Dendritic cell treated with granulocyte-macrophage colony-stimulating factor and Interleukin-4, amounts not matched to agents 40 ng/mL and 50 ng/mL, for 4 days (primary cell): ENCODE data around the gene CDH22.

Source experiments
- H3K27ac Mint-ChIP-seq: one replicate; pipeline ENCODE4 v1.8.0; 2022; ENCODE audit warnings: mild to moderate bottlenecking, mixed read lengths
- H3K27me3 Mint-ChIP-seq: one replicate; pipeline ENCODE4 v1.8.0; 2022; ENCODE audit warnings: mild to moderate bottlenecking, mixed read lengths
- H3K36me3 Mint-ChIP-seq: one replicate; pipeline ENCODE4 v1.8.0; 2022; ENCODE audit warnings: low read depth, mixed read lengths
- H3K4me1 Mint-ChIP-seq: one replicate; pipeline ENCODE4 v1.8.0; 2022; ENCODE audit warnings: low read depth, mixed read lengths
- H3K4me3 Mint-ChIP-seq: one replicate; pipeline ENCODE4 v1.8.0; 2022; ENCODE audit warnings: mild to moderate bottlenecking, moderate library complexity, mixed read lengths
- H3K9me3 Mint-ChIP-seq: one replicate; pipeline ENCODE4 v1.8.0; 2022; ENCODE audit warnings: mixed read lengths
- intact Hi-C: fragments of 100-400 bp; cut with micrococcal nuclease; formaldehyde crosslinking; loops from one replicate; pipeline ENCODE4 v1.15.0; 2022

CDH22 gene

GRCh38 chr20:46252352-46253091 lies 55.8 kb downstream of the CDH22 start:
- H3K27me3 Mint-ChIP-seq: peaks cover 65% of the 10 kb centered on the region
- peaks cover 5% of the 10 kb centered on the region for H3K4me1 Mint-ChIP-seq
- no peak overlapping the region for H3K27ac Mint-ChIP-seq
- no peaks in the 10 kb centered on the region for H3K36me3 Mint-ChIP-seq
- H3K9me3 Mint-ChIP-seq: no peaks in the 10 kb centered on the region
- H3K4me3 Mint-ChIP-seq: no peak overlapping the region
- intact Hi-C loops: loop anchor here (5.0 kb wide), 1 partner anchor 120 kb away; no protein-coding TSS in a partner anchor

GRCh38 chr20:46251211-46251673 lies 57.1 kb downstream of the CDH22 start:
- H3K4me3 Mint-ChIP-seq: no peak overlapping the region
- intact Hi-C loops: loop anchor here (5.0 kb wide), 1 partner anchor 119 kb away; no protein-coding TSS in a partner anchor
- peaks cover 76% of the 10 kb centered on the region for H3K27me3 Mint-ChIP-seq
- H3K36me3 Mint-ChIP-seq: no peaks in the 10 kb centered on the region
- H3K4me1 Mint-ChIP-seq: peaks cover 5% of the 10 kb centered on the region
- H3K9me3 Mint-ChIP-seq: no peaks in the 10 kb centered on the region
- no peak overlapping the region for H3K27ac Mint-ChIP-seq

- intact Hi-C loops: loop anchor here (5.0 kb wide), 1 partner anchor 118 kb away; no protein-coding TSS in a partner anchor
- Mint-ChIP-seq H3K36me3 (no peaks in the 10 kb centered on the region), H3K9me3 (no peaks in the 10 kb centered on the region), H3K27me3 (peaks cover 79% of the 10 kb centered on the region), H3K27ac (no peak overlapping the region), H3K4me3 (no peak overlapping the region), H3K4me1 (peaks cover 5% of the 10 kb centered on the region)
Observed at GRCh38 chr20:46250772-46251171, 57.5 kb downstream of the CDH22 start.

DNA sequence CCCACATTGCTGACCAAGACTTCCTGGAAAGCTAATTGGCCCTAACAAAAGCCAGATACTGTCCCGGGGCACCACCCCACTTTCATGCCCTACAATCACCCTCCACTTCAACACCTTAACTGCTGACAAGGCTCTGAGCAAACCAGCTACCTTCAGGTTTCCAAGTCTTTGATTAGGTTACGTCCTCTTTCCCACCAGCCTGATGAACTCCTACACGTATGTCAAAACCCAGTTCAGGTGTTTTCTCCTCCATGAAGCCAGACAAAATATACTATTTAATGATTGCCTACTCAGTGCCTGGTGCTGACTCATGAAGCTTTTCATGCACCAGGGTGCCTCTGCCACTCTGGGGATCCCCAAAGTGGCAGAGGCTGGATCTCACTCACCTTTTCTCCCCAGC lies 58.6 kb downstream of the CDH22 start:
- H3K4me3 Mint-ChIP-seq: no peak overlapping the region
- H3K27me3 Mint-ChIP-seq: peaks cover 86% of the 10 kb centered on the region
- intact Hi-C loops: loop anchor here (5.0 kb wide), 1 partner anchor 117 kb away; no protein-coding TSS in a partner anchor
- no peak overlapping the region for H3K27ac Mint-ChIP-seq
- H3K9me3 Mint-ChIP-seq: no peaks in the 10 kb centered on the region
- no peaks in the 10 kb centered on the region for H3K36me3 Mint-ChIP-seq
- H3K4me1 Mint-ChIP-seq: peaks cover 5% of the 10 kb centered on the region

DNA sequence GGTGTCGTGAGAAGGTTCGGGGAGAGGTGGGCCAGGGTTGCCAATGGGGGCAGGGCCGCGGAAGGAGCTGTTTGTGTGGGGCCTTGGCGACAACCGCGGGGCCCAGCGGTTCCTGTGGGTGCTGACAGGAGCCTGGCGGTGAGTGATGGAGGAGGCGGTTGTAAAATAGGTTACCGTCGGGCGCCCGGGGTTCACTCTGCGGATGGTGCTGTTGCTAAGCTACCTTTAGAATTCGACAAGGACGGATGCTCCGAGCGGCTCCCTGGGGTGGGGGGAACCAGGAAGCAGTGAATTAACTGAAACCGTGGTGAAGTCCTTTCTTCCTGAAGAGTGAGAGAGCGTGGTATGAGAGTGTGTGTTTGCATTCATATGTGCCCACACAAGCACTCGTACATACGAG lies 61.7 kb downstream of the CDH22 start:
- peaks cover 5% of the 10 kb centered on the region for H3K4me1 Mint-ChIP-seq
- no peaks in the 10 kb centered on the region for H3K36me3 Mint-ChIP-seq
- H3K27me3 Mint-ChIP-seq: peaks cover 70% of the 10 kb centered on the region
- H3K4me3 Mint-ChIP-seq: no peak overlapping the region
- H3K9me3 Mint-ChIP-seq: no peaks in the 10 kb centered on the region
- intact Hi-C loops: no loop called here
- no peak overlapping the region for H3K27ac Mint-ChIP-seq

DNA sequence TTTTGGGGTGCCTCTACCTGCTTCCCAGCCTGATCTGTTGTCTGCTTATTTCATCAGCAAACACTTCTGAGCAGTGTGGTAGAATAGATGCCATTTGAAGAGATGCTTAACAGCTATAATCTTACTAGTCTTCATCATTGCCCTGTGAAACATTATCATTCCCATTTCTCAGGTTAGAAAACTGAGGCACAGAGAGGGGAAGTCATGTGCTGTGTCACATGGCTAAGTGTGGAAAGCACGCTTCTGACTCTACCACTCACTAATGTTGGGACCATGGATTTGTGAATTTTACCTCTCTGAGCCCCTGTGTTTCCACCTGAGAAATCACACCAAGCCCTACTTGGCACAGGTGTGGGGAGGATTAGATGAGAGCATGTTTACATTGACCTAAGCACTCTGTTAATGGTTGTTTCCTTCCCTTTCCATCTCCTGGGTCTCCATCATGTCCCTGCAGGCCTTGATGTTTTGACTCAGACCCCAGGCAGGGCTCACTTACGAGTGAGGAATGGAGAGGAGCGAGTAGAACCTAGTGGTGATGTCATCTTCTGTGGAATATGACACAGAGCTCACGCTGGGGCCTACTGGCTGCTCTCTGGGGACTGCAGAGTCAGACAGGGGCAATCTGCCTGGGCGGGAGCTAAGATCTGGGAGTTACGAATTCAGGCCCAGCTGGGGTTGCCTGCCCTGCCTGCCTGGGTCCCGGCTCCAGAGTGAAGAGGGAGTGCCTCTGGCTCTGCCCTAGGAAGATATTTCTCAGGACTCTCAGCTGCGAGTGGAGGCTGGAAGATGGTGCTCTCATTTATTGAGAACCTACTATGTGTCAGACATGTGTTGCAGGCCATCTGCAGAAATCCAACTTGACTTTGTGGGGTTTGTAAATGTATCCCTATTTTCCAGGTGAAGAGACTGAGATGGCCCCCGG lies 64.3 kb downstream of the CDH22 start:
- intact Hi-C loops: no loop called here
- H3K36me3 Mint-ChIP-seq: no peaks in the 10 kb centered on the region
- no peaks in the 10 kb centered on the region for H3K9me3 Mint-ChIP-seq
- peaks cover 54% of the 10 kb centered on the region for H3K27me3 Mint-ChIP-seq
- no peak overlapping the region for H3K27ac Mint-ChIP-seq
- no peak overlapping the region for H3K4me3 Mint-ChIP-seq
- H3K4me1 Mint-ChIP-seq: no peaks in the 10 kb centered on the region

DNA sequence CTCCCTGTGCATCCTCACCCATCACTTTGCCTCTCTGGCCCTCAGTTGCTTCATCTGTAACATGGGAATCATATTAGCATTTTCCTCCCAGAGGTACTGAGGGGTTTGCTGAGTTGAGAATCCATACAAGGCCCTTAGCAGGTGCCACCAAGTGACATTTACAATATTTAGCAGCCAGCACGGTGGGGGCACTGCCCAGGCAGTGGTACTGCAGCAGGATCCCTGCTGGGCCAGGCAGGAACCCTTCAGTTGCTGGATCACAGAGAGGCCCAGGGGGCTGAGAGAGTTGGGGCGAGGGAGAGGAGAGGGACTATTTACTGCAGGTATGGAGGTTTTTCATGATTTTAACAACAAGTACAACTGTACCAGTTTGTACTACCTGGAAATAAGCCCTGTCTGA lies 65.9 kb downstream of the CDH22 start:
- Mint-ChIP-seq H3K27ac (no peak overlapping the region), H3K36me3 (no peaks in the 10 kb centered on the region), H3K27me3 (peaks cover 46% of the 10 kb centered on the region), H3K9me3 (no peaks in the 10 kb centered on the region), H3K4me3 (no peak overlapping the region), H3K4me1 (no peaks in the 10 kb centered on the region)
- intact Hi-C loops: no loop called here

DNA sequence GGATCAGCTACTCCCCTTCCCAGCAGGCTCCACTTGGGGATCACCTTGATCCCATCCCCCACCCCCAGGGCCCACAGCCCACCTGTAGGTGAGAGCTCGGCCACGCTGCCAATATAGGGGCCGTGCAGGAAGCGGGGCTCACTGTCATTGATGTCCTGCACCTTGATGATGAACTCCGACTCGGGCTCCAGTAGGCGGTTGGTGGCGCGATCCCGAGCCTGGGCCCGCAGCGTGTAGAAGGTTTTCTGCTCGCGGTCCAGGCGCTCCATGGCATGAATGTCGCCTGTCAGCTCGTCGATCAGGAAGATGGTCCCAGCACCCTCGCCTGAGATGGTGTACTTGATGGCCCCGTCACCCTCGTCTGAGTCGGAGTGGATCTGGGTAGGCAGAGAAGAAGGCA lies 67.4 kb downstream of the CDH22 start:
- Mint-ChIP-seq H3K4me1 (no peaks in the 10 kb centered on the region), H3K27ac (no peak overlapping the region), H3K4me3 (no peak overlapping the region), H3K9me3 (no peaks in the 10 kb centered on the region), H3K36me3 (no peaks in the 10 kb centered on the region), H3K27me3 (peaks cover 45% of the 10 kb centered on the region)
- intact Hi-C loops: no loop called here

- H3K36me3 Mint-ChIP-seq: no peaks in the 10 kb centered on the region
- no peaks in the 10 kb centered on the region for H3K9me3 Mint-ChIP-seq
- intact Hi-C loops: no loop called here
- peaks cover 44% of the 10 kb centered on the region for H3K27me3 Mint-ChIP-seq
- H3K27ac Mint-ChIP-seq: no peak overlapping the region
- H3K4me3 Mint-ChIP-seq: no peak overlapping the region
- H3K4me1 Mint-ChIP-seq: no peaks in the 10 kb centered on the region
Observed at GRCh38 chr20:46240065-46240464, 68.2 kb downstream of the CDH22 start.

DNA sequence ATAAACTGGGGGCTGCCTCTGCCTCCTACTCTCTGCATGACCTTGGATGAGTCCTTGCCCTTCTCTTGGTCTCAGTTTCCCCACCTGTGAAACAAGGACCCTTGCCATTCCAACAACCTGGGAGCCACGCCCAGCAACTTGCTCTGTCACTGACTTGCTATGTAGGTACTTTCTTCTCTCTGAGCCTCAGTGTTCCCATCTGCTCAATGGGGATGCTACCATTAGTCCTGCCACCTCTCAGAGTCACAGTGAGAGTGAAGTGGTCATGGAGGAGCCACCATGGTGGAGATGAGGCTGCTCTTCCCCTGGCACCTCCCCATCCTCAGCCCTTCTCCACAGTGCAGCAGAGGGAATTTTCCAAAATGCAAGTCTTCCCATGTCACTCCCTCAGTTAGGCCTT lies 70.6 kb downstream of the CDH22 start:
- H3K36me3 Mint-ChIP-seq: no peaks in the 10 kb centered on the region
- H3K4me1 Mint-ChIP-seq: peaks cover 3% of the 10 kb centered on the region
- intact Hi-C loops: no loop called here
- H3K27ac Mint-ChIP-seq: no peak overlapping the region
- no peaks in the 10 kb centered on the region for H3K9me3 Mint-ChIP-seq
- H3K4me3 Mint-ChIP-seq: no peak overlapping the region
- H3K27me3 Mint-ChIP-seq: peaks cover 44% of the 10 kb centered on the region

- intact Hi-C loops: no loop called here
- no peaks in the 10 kb centered on the region for H3K36me3 Mint-ChIP-seq
- peaks cover 46% of the 10 kb centered on the region for H3K27me3 Mint-ChIP-seq
- H3K4me1 Mint-ChIP-seq: peaks cover 6% of the 10 kb centered on the region
- H3K4me3 Mint-ChIP-seq: no peak overlapping the region
- H3K27ac Mint-ChIP-seq: no peak overlapping the region
- no peaks in the 10 kb centered on the region for H3K9me3 Mint-ChIP-seq
Observed at GRCh38 chr20:46237227-46237626, 71.1 kb downstream of the CDH22 start.

DNA sequence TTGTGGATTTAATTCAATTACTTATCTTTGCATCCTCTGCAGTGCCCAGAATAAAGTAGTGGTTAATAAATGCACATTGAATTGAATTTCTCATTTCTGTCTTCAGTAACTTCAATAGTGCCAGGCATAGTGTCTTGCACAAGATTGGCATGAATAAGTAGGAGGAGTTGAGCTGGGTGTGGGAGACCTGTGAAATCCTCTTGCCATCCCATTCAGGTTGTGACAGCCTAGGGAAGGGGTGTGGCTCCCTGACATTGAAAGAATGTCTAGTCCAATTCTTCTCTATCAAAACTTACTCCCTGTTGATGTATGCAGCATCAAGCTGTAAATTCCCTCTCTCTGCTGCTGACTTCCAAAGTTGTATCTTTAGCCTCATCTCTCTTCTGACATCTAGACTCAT lies 73.2 kb downstream of the CDH22 start:
- H3K27ac Mint-ChIP-seq: no peak overlapping the region
- H3K4me1 Mint-ChIP-seq: peaks cover 6% of the 10 kb centered on the region
- intact Hi-C loops: no loop called here
- no peaks in the 10 kb centered on the region for H3K9me3 Mint-ChIP-seq
- H3K4me3 Mint-ChIP-seq: no peak overlapping the region
- peaks cover 48% of the 10 kb centered on the region for H3K27me3 Mint-ChIP-seq
- H3K36me3 Mint-ChIP-seq: no peaks in the 10 kb centered on the region

DNA sequence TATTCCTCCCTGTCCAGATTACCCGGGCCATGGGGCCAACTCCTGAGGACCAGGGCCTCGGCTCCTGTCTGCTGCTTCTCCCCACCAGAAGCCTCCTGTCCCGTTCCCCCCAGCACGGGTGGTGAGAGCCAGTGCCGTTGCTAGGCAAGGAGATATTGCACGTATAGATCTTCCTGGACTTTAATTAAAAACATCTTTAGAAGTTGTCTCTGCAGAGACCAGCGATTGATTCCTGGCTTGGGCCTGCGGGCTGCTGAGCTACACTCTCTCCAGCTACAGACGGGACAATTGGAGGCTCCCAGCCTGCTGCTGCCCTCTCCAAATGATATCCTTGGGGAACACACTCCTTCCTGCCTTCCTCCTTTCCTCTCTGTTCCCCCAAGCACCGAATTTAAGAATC lies 74.6 kb downstream of the CDH22 start:
- intact Hi-C loops: no loop called here
- no peaks in the 10 kb centered on the region for H3K36me3 Mint-ChIP-seq
- no peaks in the 10 kb centered on the region for H3K9me3 Mint-ChIP-seq
- H3K27ac Mint-ChIP-seq: no peak overlapping the region
- H3K27me3 Mint-ChIP-seq: peaks cover 51% of the 10 kb centered on the region
- H3K4me3 Mint-ChIP-seq: no peak overlapping the region
- peaks cover 10% of the 10 kb centered on the region for H3K4me1 Mint-ChIP-seq

DNA sequence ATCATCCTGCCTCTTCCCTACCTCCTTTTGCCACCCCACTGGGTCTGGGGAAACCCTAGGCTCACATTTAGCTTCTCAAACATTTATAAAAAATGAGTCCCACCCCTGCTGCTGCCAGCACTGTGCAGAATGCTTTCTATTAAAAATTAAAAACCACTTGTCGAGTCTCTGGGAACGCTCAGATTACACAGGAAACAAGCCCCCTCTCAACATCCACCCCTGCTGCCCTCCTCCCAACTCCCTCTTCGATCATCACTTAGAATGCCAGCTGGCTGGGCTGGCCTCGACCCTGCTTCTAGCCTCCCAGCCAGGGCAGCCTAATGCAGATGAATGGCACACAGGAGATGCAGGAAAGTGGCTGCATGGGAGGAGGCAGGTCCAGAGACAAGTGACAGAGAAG lies 75.8 kb downstream of the CDH22 start:
- peaks cover 21% of the 10 kb centered on the region for H3K4me1 Mint-ChIP-seq
- intact Hi-C loops: no loop called here
- no peaks in the 10 kb centered on the region for H3K36me3 Mint-ChIP-seq
- H3K4me3 Mint-ChIP-seq: no peak overlapping the region
- peaks cover 47% of the 10 kb centered on the region for H3K27me3 Mint-ChIP-seq
- H3K9me3 Mint-ChIP-seq: no peaks in the 10 kb centered on the region
- no peak overlapping the region for H3K27ac Mint-ChIP-seq
